ENCODE results near the gene MGMT.

MGMT gene

DNA sequence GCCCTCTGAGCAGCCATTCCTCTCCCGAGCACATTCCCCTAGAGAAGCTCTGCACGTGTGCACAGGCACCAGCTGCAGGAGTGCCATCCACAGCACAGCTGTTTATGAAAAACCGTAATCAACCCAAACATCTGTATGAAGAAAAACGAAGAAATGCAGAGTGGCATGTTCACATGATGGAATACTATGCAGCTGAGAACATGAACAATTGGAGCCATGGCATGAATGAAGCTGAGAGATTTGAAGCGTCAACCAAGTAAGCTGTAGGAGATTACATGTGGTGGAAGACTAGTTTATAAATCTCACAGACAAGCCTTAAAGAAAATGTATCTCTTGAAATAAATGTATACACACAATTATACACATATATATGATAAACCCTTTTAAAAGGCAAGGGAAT lies 320.5 kb downstream of the MGMT start:
- in situ Hi-C loops (cut with HindIII; ENCODE audit: low sequenced_read_pairs) = no loop called here
- no peak overlapping the region for H3K4me3 ChIP-seq (ENCODE audit: low read depth, low read length)
- TF ChIP-seq, protein P1, sequence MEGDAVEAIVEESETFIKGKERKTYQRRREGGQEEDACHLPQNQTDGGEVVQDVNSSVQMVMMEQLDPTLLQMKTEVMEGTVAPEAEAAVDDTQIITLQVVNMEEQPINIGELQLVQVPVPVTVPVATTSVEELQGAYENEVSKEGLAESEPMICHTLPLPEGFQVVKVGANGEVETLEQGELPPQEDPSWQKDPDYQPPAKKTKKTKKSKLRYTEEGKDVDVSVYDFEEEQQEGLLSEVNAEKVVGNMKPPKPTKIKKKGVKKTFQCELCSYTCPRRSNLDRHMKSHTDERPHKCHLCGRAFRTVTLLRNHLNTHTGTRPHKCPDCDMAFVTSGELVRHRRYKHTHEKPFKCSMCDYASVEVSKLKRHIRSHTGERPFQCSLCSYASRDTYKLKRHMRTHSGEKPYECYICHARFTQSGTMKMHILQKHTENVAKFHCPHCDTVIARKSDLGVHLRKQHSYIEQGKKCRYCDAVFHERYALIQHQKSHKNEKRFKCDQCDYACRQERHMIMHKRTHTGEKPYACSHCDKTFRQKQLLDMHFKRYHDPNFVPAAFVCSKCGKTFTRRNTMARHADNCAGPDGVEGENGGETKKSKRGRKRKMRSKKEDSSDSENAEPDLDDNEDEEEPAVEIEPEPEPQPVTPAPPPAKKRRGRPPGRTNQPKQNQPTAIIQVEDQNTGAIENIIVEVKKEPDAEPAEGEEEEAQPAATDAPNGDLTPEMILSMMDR (IDR thresholded peaks at IDR 0.05; ENCODE audit: low read depth, low read length, missing control alignments) = no peak
- no peak for DNase-seq (ENCODE audit: low read depth)

DNA sequence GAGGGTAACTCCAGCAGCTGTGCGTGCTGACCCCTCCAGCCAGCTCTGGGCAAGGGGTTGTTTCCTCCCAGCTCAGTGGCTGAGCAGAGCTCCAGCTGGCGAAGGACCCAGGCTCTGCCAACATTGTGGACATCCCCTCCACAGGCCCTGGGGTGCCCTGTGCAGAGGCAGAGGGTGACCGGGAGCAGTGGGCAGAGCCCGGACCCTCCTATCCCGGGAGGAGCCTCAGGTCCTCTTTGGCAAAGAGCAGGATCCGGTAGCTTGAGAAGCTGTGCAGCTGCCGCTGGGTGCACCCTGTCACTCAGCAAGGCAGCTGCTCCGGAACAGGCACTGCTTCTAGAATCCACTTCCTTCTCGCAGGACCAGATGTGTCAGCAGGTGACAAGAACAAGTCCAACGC lies 321.2 kb downstream of the MGMT start:
- in situ Hi-C loops (cut with HindIII; ENCODE audit: low sequenced_read_pairs) = no loop called here
- no peak for DNase-seq (ENCODE audit: low read depth)

DNA sequence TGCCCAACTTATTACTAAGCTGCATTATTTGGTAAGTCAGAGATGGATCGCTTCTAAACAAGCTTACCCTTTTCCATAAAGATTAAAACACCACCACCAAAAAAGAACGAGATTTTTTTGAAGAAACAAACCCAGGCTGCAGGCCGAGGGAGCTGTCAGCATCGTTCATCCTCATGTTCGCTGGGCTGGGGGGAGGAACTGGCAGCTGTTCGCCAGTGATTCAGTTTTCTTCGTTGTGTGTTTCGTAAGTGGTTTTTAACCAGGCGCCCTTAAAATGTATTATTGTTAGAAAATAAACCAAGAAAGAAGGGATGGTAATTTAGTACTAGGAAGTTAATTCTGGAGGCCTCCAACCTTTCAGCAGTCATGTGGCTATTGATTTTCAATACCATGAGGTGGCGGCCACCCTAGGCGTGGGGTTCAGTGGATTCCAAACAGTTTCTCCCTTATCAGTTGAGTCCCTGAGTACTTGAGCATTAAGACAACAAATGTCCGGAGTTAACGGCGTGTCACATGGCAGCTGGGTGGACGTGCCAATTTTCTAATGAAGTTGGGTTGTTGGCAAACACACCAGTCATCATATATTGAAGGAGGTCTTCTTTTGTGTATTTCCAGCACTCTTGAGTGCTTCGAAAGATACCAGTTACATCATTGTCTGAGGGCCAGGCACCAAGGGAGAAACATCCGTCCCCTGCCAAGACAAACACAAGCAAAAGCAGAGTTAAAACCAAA lies 323.8 kb downstream of the MGMT start:
- DNase-seq (ENCODE audit: low read depth) = no peak
- no peak overlapping the region for H3K4me3 ChIP-seq (ENCODE audit: low read depth, low read length)
- in situ Hi-C loops (cut with HindIII; ENCODE audit: low sequenced_read_pairs) = no loop called here
- TF ChIP-seq, protein P1 (IDR thresholded peaks at IDR 0.05; ENCODE audit: low read depth, low read length, missing control alignments) = no peak

More for the DNA sequence above, 321.2 kb downstream of the MGMT start:
- TF ChIP-seq, protein P1 (IDR thresholded peaks at IDR 0.05; ENCODE audit: low read depth, low read length, missing control alignments) = no peak
- no peak overlapping the region for H3K4me3 ChIP-seq (ENCODE audit: low read depth, low read length)

DNA sequence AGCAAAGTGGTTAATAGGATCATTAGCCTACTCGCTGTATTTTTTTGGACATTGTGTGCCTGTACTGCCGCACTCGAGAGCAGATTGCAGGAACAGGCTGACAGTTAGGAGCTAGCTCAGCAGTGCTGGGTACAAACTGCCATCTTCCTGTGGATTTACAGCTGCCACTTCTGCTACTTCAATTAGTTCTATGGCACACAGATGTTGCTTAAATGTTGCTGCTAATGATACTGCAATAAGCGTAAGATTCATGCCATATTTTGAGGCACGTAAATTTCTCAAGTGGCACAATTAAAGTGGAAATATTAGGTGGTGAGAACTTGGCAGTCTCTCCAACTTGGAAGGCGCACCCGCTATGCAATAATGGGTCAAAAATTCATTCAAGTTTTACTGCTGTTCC lies 325.1 kb downstream of the MGMT start:
- in situ Hi-C loops (cut with HindIII; ENCODE audit: low sequenced_read_pairs) = no loop called here
- no peak overlapping the region for H3K4me3 ChIP-seq (ENCODE audit: low read depth, low read length)
- TF ChIP-seq, protein P1 (IDR thresholded peaks at IDR 0.05; ENCODE audit: low read depth, low read length, missing control alignments) = no peak

DNA sequence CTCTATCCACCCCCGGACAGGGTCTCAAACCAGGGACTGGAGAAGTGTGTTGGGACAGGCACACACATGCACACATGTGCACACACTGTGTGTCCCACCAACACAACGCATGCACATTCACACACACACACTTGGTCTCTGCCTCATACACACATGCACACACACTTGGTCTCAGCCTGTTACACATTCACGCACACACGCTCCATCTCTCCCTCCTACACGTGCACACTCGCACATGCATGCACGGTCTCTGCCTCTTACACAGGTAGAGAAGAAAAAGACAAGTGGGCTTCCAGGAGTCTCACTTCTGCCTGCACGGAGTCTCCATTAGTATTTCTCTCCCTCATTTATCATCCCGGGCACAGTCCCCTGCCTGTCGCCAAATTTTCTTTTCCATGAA lies 325.8 kb downstream of the MGMT start:
- no peak for DNase-seq (ENCODE audit: low read depth)
- TF ChIP-seq, protein P1 (IDR thresholded peaks at IDR 0.05; ENCODE audit: low read depth, low read length, missing control alignments) = no peak
- H3K4me3 ChIP-seq (ENCODE audit: low read depth, low read length) = no peak overlapping the region
- in situ Hi-C loops (cut with HindIII; ENCODE audit: low sequenced_read_pairs) = no loop called here

More for the DNA sequence above, 325.1 kb downstream of the MGMT start:
- DNase-seq (ENCODE audit: low read depth) = no peak

DNA sequence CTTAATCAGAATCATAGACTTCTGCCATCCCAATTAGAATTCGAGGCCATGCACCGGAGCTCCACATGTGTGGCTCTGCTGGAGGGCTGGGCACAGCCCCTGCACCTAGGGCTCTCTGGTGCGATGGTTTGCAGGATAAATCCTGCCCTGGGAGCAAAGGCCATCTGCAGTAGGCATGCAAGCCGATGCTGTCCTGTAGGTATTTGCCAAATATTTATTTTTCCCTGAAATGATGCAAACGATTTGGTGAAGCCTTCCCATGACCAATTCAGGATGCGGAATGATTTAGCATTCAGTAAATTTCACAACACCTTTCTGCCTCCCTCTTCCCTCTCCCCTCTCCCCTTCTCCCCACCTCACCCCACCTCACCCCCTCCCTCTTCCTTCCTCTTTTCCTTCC lies 326.4 kb downstream of the MGMT start:
- H3K4me3 ChIP-seq (ENCODE audit: low read depth, low read length) = no peak overlapping the region
- in situ Hi-C loops (cut with HindIII; ENCODE audit: low sequenced_read_pairs) = no loop called here
- DNase-seq (ENCODE audit: low read depth) = no peak
- TF ChIP-seq, protein P1 (IDR thresholded peaks at IDR 0.05; ENCODE audit: low read depth, low read length, missing control alignments) = no peak
